ENCODE data around the gene OXSM. TPM values are rescaled to one million over a fixed set of nuclear protein-coding genes. Genes with fewer than 3 reads are reported as not detected.

The OXSM gene
- total RNA-seq, 6 experiments from 2014 or later: 6.5 to 12.2 (median 7.8) TPM

- no peaks in the 10 kb centered on the region; the same call in 1 of the 2 replicates for H3K27me3 Mint-ChIP-seq (ENCODE audit: insufficient read depth)
- no peak for DNase-seq
- no peak overlapping the region for H3K4me3 Mint-ChIP-seq
- no peaks in the 10 kb centered on the region for H3K36me3 Mint-ChIP-seq (ENCODE audit: low read depth)
- no peak for TF ChIP-seq CTCF (IDR thresholded peaks at IDR 0.05)
- no peak overlapping the region for H3K27ac Mint-ChIP-seq
- H3K4me1 Mint-ChIP-seq (ENCODE audit: low read depth): no peaks in the 10 kb centered on the region
- H3K9me3 Mint-ChIP-seq: no peaks in the 10 kb centered on the region
Observed at GRCh38 chr3:25840099-25840498, 50.2 kb downstream of the OXSM start.

- H3K9me3 Mint-ChIP-seq: no peaks in the 10 kb centered on the region
- H3K27ac Mint-ChIP-seq: no peak overlapping the region
- peak; percentile 58; the same call in 1 of the 2 replicates for TF ChIP-seq CTCF (IDR thresholded peaks at IDR 0.05)
- no peaks in the 10 kb centered on the region for H3K4me1 Mint-ChIP-seq (ENCODE audit: low read depth)
- H3K36me3 Mint-ChIP-seq (ENCODE audit: low read depth): no peaks in the 10 kb centered on the region
- H3K27me3 Mint-ChIP-seq (ENCODE audit: insufficient read depth): no peaks in the 10 kb centered on the region; the same call in 1 of the 2 replicates
- H3K4me3 Mint-ChIP-seq: no peak overlapping the region
- no peak for DNase-seq
Observed at GRCh38 chr3:25843332-25843731, 53.4 kb downstream of the OXSM start.

Other genes starting within 250 kb of the OXSM start
- 10 to 100 TPM; 69.9 to 97.1 (median 88.5) TPM for gene TOP2B, start 125.2 kb upstream of the OXSM start, total RNA-seq (2021; fragmentation: NEBNext Ultra II Directional; extraction: Animal tissue kit (Norgen Biotek cat#: 25700))
- 10 to 100 TPM; 21.7 to 27.6 (median 24.3) TPM for gene NGLY1, start 6.6 kb upstream of the OXSM start, total RNA-seq (2021; fragmentation: NEBNext Ultra II Directional; extraction: Animal tissue kit (Norgen Biotek cat#: 25700))